Stimulated activated CD4-positive, alpha-beta T cell treated with anti-CD3 and anti-CD28 coated beads, Interleukin-4, amount 100 ng/mL, for 24 hours (primary cell): ENCODE data around the gene LRRC7.

ENCODE experiments used
- DNase-seq: peaks from one replicate; pipeline ENCODE4 v3.0.0-alpha.2; 2020

LRRC7 gene

DNA sequence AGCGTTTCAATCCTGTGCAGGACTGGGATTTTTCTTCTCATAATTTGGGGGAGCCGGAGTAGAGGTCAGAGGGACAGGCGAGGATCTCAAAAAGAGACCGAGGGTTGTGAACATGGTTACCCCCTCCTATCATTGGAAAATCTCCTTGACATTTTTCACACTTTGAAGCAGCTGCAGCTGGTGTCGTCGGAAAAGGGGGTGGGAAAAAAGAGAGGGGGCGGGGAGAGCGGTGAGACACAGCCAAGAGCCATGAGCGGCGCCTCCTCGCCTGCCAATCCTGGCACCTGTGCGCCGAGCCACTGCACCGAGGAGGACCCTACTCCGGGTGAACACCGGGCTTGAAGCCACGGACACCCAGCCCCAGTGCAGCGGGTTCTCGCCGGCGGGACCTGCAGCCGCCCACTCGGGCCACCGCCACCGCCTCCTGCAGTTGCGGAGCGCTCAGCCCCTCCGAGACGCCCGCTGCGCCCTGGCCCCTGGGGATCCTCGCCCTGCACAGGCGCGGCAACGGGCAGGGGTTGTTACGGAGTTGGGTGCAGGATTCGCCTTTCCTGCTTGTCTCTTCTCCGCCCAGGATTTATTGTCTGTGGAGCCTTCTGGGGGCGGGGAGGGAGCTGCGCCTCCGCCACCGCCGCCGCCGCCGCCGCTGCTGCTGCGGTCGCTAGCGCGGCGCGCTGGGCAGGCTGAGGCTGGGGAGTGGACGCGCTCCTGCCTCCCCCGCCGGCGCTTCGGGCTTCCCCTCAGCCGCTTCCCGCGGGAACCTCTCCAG lies at the start of gene LRRC7:
TSS of gene LRRC7 (plus strand) at position 271 of the 769 bp plus-strand sequence. CDS start 718 bp downstream, outside the sequence.
- peak; percentile 7 for DNase-seq

GRCh38 chr1:69519006-69519405 lies 48.7 kb upstream of the LRRC7 start:
- DNase-seq = no peak

DNA sequence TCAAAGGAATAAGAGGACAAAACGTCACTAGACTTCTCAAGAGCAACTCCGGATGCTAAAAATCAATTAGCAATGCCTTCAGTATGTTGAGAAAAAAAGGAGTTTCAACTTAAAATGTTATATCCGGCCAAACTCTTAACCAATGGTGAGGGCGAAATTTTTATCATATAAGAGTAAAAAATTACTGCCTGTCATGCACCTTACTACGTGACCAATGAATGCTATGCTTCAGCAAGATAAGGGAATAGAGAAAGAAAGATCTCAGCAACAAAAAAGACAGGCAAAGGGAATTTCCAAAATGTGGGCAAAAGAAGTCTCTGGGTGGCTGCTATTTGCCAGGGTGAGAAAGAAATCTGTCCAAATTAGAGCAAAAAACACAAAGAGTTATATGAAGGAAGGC lies 47.4 kb upstream of the LRRC7 start:
- DNase-seq = no peak

GRCh38 chr1:69523032-69523431 lies 44.7 kb upstream of the LRRC7 start:
- no peak for DNase-seq

GRCh38 chr1:69523461-69523860 lies 44.3 kb upstream of the LRRC7 start:
- DNase-seq = no peak

GRCh38 chr1:69524015-69524414 lies 43.7 kb upstream of the LRRC7 start:
- no peak for DNase-seq

DNA sequence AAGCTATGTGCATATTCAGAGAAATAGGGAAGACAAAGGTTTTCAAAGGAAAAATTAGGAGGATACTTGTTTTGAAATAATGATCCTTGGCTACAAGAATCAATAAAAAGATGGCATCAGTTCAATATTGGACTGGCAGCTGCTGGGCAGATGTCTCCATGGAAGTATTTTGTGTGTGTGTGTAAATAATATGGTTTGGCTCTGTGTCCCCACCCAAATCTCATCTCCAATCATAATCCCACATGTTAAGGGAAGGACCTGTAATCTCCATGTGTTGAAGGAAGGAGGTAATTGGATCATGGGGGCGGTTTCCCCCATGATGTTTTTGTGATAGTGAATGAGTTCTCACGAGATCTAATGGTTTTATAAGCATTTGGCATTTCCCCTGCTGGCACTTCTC lies 40.4 kb upstream of the LRRC7 start:
- DNase-seq = no peak

DNA sequence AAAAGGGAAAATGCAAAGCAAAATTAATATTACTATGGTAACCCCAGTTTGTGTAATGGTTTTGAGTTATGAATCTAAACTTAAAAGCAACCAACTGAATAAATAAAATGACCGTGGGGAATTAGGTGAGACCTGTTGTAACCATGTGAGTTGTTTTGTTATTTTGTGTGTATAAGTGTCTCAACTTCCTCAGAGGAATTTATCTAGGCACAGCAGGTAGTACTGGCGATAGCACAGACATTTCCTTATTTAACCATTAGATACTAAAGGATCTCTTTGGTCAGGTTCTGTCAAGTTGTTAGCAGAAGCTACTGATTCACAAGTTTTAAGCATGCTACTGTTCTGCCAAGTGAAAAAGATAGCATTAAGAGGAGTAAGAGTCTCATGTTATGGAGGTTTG lies 39.3 kb upstream of the LRRC7 start:
- no peak for DNase-seq

DNA sequence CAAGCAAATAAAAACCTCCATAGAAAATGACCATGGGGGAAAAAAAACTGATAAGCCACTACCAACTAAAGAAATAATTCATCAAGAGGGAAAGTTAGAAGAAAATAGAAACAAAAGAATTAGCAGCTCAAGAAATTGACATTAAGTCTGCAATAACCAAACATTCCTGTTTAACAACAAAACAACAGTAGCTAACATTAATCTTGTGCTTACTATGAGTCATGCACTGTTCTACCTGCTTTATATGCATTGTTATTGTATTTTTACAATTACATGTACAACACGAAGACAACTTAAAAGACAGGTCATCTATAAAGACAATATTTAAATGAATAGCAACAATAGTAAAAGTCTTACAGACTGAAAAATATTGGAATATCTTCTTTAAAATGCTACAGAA lies 34.4 kb upstream of the LRRC7 start:
- no peak for DNase-seq

DNA sequence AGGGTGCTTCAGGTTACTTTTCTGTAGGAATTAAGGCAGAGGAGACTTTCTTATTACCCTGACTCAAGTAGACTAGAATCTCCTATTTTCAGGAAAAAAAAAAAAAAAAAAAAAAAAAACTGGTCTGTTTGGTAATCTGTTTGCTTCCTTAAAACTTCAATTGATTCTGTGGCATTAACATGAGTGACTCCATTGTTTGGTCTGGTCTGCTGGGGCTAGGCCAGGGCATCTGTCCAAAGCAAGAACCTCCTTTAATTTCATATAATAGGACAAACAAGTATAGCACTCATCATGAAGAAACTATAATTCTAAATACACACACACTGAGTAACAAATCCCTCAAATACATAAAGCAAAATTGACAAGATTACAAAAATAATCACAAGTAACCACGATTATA lies 32.9 kb upstream of the LRRC7 start:
- DNase-seq = no peak

GRCh38 chr1:69535490-69535889 lies 32.2 kb upstream of the LRRC7 start:
- no peak for DNase-seq

- no peak for DNase-seq
Measured at GRCh38 chr1:69540052-69540451, 27.7 kb upstream of the LRRC7 start.

DNA sequence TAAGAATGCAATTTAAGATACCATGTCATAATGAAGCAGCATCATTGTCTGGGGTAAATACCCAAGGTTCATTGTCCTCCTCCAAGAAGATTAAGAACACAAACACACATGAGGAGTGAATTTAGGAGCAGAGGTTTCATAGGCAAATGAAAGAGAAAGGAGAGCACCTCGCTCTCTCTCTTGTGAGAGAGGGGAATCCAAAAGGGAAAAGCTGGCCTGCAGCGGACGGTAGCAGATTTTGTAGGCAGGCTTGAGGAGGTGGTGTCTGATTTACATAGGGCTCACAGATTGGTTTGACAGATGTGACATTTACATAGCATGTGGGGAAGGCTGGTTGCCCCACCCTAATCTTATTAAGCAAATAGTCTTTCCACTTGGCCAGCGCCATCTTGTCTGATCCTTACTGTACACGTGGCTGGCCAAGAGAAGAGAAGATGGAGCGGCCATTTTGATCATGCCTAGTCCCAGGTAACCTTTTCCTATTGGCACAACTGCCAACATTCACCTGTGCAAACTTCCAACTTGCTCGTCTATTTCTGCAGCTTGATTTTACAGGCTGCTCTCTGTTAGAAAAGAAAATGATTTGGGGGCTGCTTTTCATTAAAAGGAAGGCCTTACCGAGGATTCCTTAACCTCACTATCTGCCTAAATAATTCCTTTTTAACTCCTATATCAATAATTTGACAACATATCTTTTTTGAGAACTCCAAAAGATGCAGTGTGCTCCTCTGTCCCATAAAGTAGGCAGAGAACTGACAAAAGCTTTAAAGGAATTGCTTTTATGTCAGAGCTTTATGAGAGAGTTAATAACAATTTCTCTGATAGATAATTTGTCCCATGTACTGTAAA lies 16.0 kb upstream of the LRRC7 start:
- DNase-seq = no peak

DNA sequence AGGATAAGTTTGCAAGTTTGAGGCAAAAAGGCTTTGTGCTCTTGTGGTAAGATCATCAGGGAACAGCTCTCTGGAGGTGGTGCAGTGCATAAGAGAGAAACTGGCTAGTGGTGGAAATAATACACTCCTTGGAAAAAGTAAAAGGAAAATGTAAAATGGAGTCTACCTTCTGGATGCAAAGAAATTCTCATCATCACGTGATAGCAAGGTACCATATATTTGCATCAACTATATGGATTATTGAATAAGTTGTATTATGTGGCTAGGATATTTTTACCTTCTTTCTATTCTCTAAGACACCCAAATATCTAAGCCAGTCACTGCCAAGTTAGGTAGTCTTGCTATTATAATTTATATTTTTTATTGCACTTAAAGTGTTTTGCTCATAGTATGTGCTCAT lies 14.0 kb upstream of the LRRC7 start:
- no peak for DNase-seq

- DNase-seq = no peak
Measured at GRCh38 chr1:69568421-69569174, 876 bp downstream of the LRRC7 start.

DNA sequence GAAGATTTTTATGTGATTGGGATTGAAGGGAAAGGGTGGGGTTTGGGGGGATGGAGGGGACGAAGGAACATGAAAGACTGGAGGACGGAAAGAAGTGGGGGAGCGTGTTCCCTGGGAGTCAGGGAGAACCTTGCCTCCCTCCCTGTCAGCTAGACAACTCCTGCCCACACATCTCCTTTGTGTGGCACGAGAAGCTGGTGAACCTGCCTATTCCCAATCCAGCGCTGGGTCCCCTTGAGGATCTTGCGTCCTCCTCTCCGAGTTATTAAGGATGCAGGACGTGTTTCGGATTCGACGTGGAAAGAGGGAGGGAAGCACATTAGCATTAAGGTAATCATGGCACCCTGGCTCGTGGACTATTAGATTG lies 1.4 kb downstream of the LRRC7 start:
- no peak for DNase-seq

DNA sequence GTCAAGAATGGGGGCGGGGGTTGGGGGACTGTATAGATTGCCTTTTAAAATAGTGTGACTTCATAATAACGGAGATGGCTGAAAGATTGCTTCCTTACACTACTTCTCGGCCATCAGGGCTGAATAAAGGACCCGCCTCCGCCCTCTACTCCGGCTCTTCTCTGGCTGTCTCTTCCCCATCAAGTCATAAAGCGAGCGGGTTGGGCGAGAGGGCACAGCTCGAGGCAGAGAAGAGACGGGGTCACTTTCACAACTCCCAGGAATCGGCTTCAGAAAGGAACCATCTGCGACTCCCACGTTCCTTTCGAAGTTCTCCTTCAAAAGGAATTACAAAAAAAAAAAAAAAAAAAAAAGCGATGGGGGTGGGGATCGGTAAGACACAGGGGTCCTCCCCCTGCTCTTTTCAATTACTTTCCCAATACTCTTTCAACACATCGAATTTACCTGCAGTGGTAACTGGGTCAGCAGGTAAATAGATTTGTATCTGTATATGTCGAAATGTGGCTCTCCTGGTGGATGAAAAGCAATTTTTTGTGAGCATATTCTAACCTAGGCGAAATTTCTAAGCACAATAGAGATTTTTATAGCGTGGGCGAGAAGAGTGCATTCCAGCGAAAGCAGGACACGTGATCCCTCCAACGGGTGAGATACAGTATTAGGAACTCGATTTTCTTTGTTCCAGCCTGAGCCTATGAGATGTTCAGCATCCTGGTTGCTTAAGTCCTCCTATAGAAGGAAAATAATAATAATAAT lies 2.0 kb downstream of the LRRC7 start:
- DNase-seq = no peak

DNA sequence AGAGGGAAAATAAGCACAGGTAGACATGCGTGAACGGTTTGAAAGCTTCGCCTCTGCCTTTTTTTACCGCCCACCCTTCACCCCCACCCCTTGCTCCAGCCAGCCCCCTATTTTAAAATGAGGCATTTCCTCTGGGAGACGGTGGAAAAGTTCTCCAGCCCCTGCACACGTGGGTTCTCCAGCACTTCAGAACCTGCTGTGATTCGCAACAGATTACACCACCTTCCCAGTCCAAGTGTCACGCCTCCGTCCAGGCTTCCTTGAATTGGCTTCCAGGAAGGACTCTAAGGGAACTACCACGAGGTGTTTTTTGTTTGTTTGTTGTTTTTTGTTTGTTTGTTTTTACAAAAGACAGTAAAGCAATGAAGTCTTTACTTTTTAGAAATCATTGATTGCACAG lies 2.6 kb downstream of the LRRC7 start:
- no peak for DNase-seq

DNA sequence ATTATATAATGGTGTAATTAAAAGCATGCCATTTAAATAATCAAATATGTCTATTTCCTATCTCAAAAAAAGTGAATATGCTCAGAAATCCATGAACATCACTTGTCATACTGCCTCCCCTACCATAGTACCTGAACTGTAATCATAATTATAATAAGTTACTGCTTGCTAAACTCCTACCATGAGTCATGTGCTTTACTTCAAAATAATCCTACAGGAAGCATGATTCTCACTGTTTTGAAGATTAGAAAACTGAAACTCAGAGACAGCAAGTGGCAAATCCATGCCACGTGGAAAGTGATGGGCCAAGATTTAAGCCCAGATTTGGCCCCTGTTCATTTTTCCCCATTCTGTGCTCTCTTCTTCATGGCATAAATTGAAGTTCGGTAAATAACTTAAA lies 5.2 kb downstream of the LRRC7 start:
- DNase-seq = no peak

- no peak for DNase-seq
Measured at GRCh38 chr1:69573911-69574310, 6.2 kb downstream of the LRRC7 start.

DNA sequence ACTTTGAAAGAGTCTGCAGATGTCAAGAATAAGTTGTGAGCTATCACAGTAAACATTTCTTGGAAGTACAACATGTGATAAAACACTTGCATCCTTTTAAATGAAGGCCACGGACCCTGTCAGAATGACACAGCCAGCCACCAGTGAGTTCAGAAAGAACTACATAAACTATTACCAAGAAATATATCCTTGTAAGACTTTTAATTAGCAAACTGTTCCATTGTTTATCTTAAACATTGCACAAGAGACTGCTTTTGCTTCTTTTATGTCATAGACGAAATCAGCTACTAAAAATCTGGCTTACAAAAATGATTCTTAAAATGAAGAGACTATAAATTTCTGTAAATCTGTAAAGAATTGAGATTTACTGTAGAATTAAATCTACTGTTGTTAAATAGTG lies 17.9 kb downstream of the LRRC7 start:
- DNase-seq = no peak

DNA sequence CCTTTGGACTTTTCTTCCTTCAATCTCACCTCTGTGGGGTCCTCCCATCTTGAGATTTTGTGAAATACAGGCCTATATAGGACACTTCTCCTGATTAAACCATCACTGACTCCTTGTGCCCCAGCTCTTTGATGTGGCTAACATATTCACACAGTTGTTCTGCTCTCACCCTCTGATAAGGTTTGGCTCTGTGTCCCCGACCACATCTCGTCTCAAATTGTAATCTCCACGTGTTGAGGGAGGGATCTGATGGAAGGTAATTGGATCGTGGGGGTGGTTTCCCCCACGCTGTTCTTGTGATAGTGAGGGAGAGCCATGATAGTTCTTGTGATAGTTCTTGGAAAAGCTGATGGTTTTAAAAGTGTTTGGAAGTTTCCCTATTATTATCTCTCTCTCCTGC lies 19.7 kb downstream of the LRRC7 start:
- no peak for DNase-seq

- no peak for DNase-seq
Measured at GRCh38 chr1:69589799-69590198, 22.1 kb downstream of the LRRC7 start.
